Endothelial cell of umbilical vein (primary cell): ENCODE data around the gene C2CD4D. TPM values are rescaled to one million over a fixed set of nuclear protein-coding genes. Genes with fewer than 3 reads are reported as not detected.

Source experiments
- BruUV-seq: library from RNA; stranded (reverse); fragments of 400-500 nt; replicated peaks from 2 replicates; lab custom pipeline; 2021; lab: Mats Ljungman, UMichigan
- CTCF ChIA-PET: fragments of 300-600, 350-600 bp; sonication (Branson Sonifier 250); formaldehyde crosslinking; loops from one replicate; lab custom pipeline; 2021; ENCODE audit warnings: antibody characterized with exemption, inconsistent platforms; lab: Charles Lee
- POLR2A ChIA-PET: fragments of 300-600, 350-600 bp; sonication (Branson Sonifier 250); formaldehyde crosslinking; loops from one replicate; lab custom pipeline; 2021; ENCODE audit warnings: antibody characterized with exemption, inconsistent platforms; lab: Charles Lee
- DNase-seq: peaks from one replicate; pipeline ENCODE4 v3.0.0-alpha.2; 2011; ENCODE audit warnings: low read depth, low spot score
- FAIRE-seq: peaks from 2 replicates; lab custom pipeline; 2011; peaks lifted over from hg19 to GRCh38; lab: Jason Lieb, UNC
- H2AFZ ChIP-seq: 2 replicates; pipeline ENCODE4 v1.6.0; 2012; ENCODE audit warnings: low read depth, low read length, control low read depth, inconsistent platforms
- H3K27ac ChIP-seq: 2 replicates; pipeline ENCODE4 v1.5.1; 2011; ENCODE audit warnings: low read depth, mild to moderate bottlenecking, control low read depth, low read length, moderate library complexity; ENCODE audit not compliant: insufficient read depth
- H3K27me3 ChIP-seq, 2 experiments: 2 replicates each; pipeline versions ENCODE4 v1.6.0 to v1.6.1; 2011; ENCODE audit warnings: low read length in 2 of 2, mixed read lengths in 1 of 2; ENCODE audit not compliant: control insufficient read depth in 2 of 2, insufficient read depth in 2 of 2
- H3K36me3 ChIP-seq, 2 experiments: 2 replicates in 1 of 2; 3 replicates in 1 of 2; pipeline ENCODE4 v1.5.1; 2011; ENCODE audit warnings: low read length in 2 of 2, mild to moderate bottlenecking in 1 of 2, moderate library complexity in 1 of 2; ENCODE audit not compliant: control insufficient read depth in 2 of 2, insufficient read depth in 2 of 2; ENCODE audit errors: extremely low read depth in 1 of 2
- H3K4me1 ChIP-seq: 3 replicates; pipeline ENCODE4 v1.5.1; 2011; ENCODE audit warnings: mild to moderate bottlenecking, low read length; ENCODE audit not compliant: control insufficient read depth, insufficient read depth; ENCODE audit errors: extremely low read depth
- H3K4me2 ChIP-seq: 2 replicates; pipeline ENCODE4 v1.6.1; 2011; ENCODE audit warnings: low read length, control low read depth, mixed read lengths; ENCODE audit not compliant: insufficient read depth
- H3K4me3 ChIP-seq, 3 experiments: fragments of 200-600 bp in 1 of 3; sonication (generic), shearing (Covaris generic) in 1 of 3; replicated peaks in 1 of 3; 2 replicates each; pipeline ENCODE4 v1.5.1; 2011 to 2016; ENCODE audit warnings: control low read depth in 3 of 3, low read length in 3 of 3, mild to moderate bottlenecking in 2 of 3, inconsistent platforms in 1 of 3, low read depth in 1 of 3, moderate library complexity in 1 of 3; ENCODE audit not compliant: insufficient read depth in 1 of 3
- H3K79me2 ChIP-seq: 2 replicates; pipeline ENCODE4 v1.6.0; 2012; ENCODE audit warnings: low read length, inconsistent platforms; ENCODE audit not compliant: control insufficient read depth, insufficient read depth
- H3K9ac ChIP-seq: replicated peaks from 2 replicates; pipeline ENCODE3; 2011; ENCODE audit warnings: low read length, control low read depth; ENCODE audit not compliant: insufficient read depth; ENCODE audit errors: extremely low read depth
- H3K9me1 ChIP-seq: replicated peaks from 3 replicates; pipeline ENCODE4 v1.6.0; 2011; ENCODE audit warnings: mild to moderate bottlenecking, low read length; ENCODE audit not compliant: control insufficient read depth, insufficient read depth; ENCODE audit errors: extremely low read depth
- H3K9me3 ChIP-seq: replicated peaks from 2 replicates; pipeline ENCODE4 v1.5.1; 2012; ENCODE audit warnings: low read length, inconsistent platforms; ENCODE audit not compliant: control insufficient read depth, insufficient read depth
- H4K20me1 ChIP-seq: replicated peaks from 2 replicates; pipeline ENCODE3; 2011; ENCODE audit warnings: mild to moderate bottlenecking, low read length; ENCODE audit not compliant: control insufficient read depth, insufficient read depth; ENCODE audit errors: extremely low read depth
- CTCF ChIP-seq, 2 donors: IDR thresholded peaks; 1 replicate in 1 of 2; 2 replicates in 1 of 2; pipeline ENCODE4 v1.5.1; 2011; ENCODE audit warnings: low read length in 2 of 2, mild to moderate bottlenecking in 2 of 2, moderate library complexity in 2 of 2, control low read depth in 1 of 2, inconsistent platforms in 1 of 2, low read depth in 1 of 2; ENCODE audit not compliant: insufficient read depth in 1 of 2; ENCODE audit errors: extremely low read depth in 1 of 2
- EZH2 ChIP-seq: IDR thresholded peaks from 2 replicates; pipeline ENCODE4 v1.6.1; 2012; ENCODE audit warnings: borderline replicate concordance, low read depth, mild to moderate bottlenecking, moderate library complexity, low read length, inconsistent platforms; ENCODE audit not compliant: severe bottlenecking
- FOS ChIP-seq: IDR thresholded peaks from 2 replicates; pipeline ENCODE4 v1.6.1; 2011; ENCODE audit warnings: mild to moderate bottlenecking, low read length, moderate library complexity, borderline replicate concordance; ENCODE audit not compliant: insufficient read depth
- GATA2 ChIP-seq: IDR thresholded peaks from 2 replicates; pipeline ENCODE4 v1.7.0; 2011; ENCODE audit warnings: low read depth, mild to moderate bottlenecking, moderate library complexity, mixed read lengths, low read length; ENCODE audit not compliant: insufficient read length, insufficient read depth
- JUN ChIP-seq: IDR thresholded peaks from 2 replicates; pipeline ENCODE4 v1.6.1; 2011; ENCODE audit warnings: borderline replicate concordance, low read depth; ENCODE audit not compliant: insufficient read length, insufficient read depth
- MAX ChIP-seq: IDR thresholded peaks from 2 replicates; pipeline ENCODE4 v1.6.1; 2011; ENCODE audit not compliant: insufficient read depth, insufficient read length
- MYC ChIP-seq: IDR thresholded peaks from one replicate; pipeline ENCODE4 v1.6.1; 2011; ENCODE audit warnings: mild to moderate bottlenecking, low read depth, low read length
- POLR2A ChIP-seq: IDR thresholded peaks from 2 replicates; pipeline ENCODE4 v1.6.1; 2012; ENCODE audit warnings: low read depth, mild to moderate bottlenecking, control low read depth, low read length
- POLR2AphosphoS5 ChIP-seq: IDR thresholded peaks from 2 replicates; pipeline ENCODE4 v1.6.1; 2012; ENCODE audit warnings: low read depth, mild to moderate bottlenecking, control low read depth, low read length, moderate library complexity; ENCODE audit not compliant: insufficient read depth
- dilution Hi-C: fragments of 300-500 bp; cut with MboI; formaldehyde crosslinking; loops from one replicate; pipeline ENCODE4 v1.15.0; 2019; ENCODE audit warnings: low sequenced_read_pairs; ENCODE audit not compliant: extremely low pct_ligation_motif_present
- intact Hi-C: fragments of 100-400 bp; cut with micrococcal nuclease; formaldehyde crosslinking; loops from one replicate; pipeline ENCODE4 v1.10.0; 2022
- polyA plus RNA-seq, 4 experiments: library from polyadenylated mRNA; depleted of rRNA in 3 of 4; stranded (reverse) in 3 of 4; unstranded in 1 of 4; fragments of >200 nt; gene quantifications; 2 replicates each; pipeline versions ENCODE4 v1.2.1 to v1.2.3, GENCODE V29; 2011 to 2012; ENCODE audit warnings: missing spikeins in 1 of 4
- total RNA-seq: library from RNA; stranded (reverse); gene quantifications from 2 replicates; pipeline ENCODE4 v1.2.3, GENCODE V29; 2021

The C2CD4D gene
- total and polyA plus RNA-seq, 2 donors (not counting 3 experiments of a cell fraction or from before 2014, with no cell fraction given): not detected

- no peak overlapping the region for H3K4me3 ChIP-seq
- H2AFZ ChIP-seq: no peak overlapping the region
- FAIRE-seq (no peak), DNase-seq (no peak)
- H3K4me2 ChIP-seq: no peak overlapping the region
- no peak overlapping the region for H3K9ac ChIP-seq
- H3K4me1 ChIP-seq: no peaks in the 10 kb centered on the region
- no peak for TF ChIP-seq MAX
- TF ChIP-seq CTCF (IDR thresholded peaks at IDR 0.05; ENCODE audit: extremely low read depth in 1 of 2, insufficient read depth in 1 of 2, low read depth in 1 of 2, low read length in 2 of 2): no peak
- TF ChIP-seq POLR2AphosphoS5: no peak
- TF ChIP-seq POLR2A: no peak
- no peak for TF ChIP-seq JUN
- TF ChIP-seq FOS: no peak
- no peak for TF ChIP-seq MYC
- no peak for TF ChIP-seq GATA2
- no peak for TF ChIP-seq EZH2
- H3K9me1 ChIP-seq: no peaks in the 10 kb centered on the region
- no TSS peak for BruUV-seq
- POLR2A ChIA-PET: no interaction called here
- no peaks in the 10 kb centered on the region for H4K20me1 ChIP-seq
- dilution Hi-C loops (no loop called here), intact Hi-C loops (no loop called here)
- no peak overlapping the region for H3K27ac ChIP-seq
- no peaks in the 10 kb centered on the region for H3K36me3 ChIP-seq
- CTCF ChIA-PET: interaction anchor here (0.7 to 2.5 kb wide), 4 partner anchors 9 to 48 kb away, joined by 3 to 8 read pairs (median 4); partner anchors contain the start of gene MRPL9
- H3K27me3 ChIP-seq: peaks cover 15 to 16% of the 10 kb centered on the region in 2 experiments
- no peaks in the 10 kb centered on the region for H3K79me2 ChIP-seq
- no peaks in the 10 kb centered on the region for H3K9me3 ChIP-seq
Observed at GRCh38 chr1:151811181-151811580, 28.4 kb downstream of the C2CD4D start.
